Fibroblast of lung (primary cell): Measurements from ENCODE around the gene TM9SF4. TPM values are rescaled to one million over a fixed set of nuclear protein-coding genes. Genes with fewer than 3 reads are reported as not detected.

ENCODE experiments used
- DNase-seq, 2 donors: peaks; one replicate each; pipeline versions ENCODE4 v3.0.0 to v3.0.0-alpha.2; 2010; ENCODE audit warnings: low read depth in 2 of 2
- H2AFZ ChIP-seq: 2 replicates; pipeline ENCODE4 v1.5.1; 2012; ENCODE audit warnings: low read length, control low read depth, inconsistent platforms
- H3K27ac ChIP-seq: 2 replicates; pipeline ENCODE4 v1.5.1; 2011; ENCODE audit warnings: low read length, control low read depth; ENCODE audit not compliant: insufficient read depth
- H3K27me3 ChIP-seq: 2 replicates; pipeline ENCODE4 v1.5.1; 2011; ENCODE audit warnings: mild to moderate bottlenecking, low read length; ENCODE audit not compliant: control insufficient read depth, insufficient read depth
- H3K36me3 ChIP-seq: 2 replicates; pipeline ENCODE4 v1.5.1; 2011; ENCODE audit warnings: low read length; ENCODE audit not compliant: control insufficient read depth, insufficient read depth
- H3K4me1 ChIP-seq: 2 replicates; pipeline ENCODE4 v1.5.1; 2011; ENCODE audit warnings: low read length; ENCODE audit not compliant: control insufficient read depth, insufficient read depth; ENCODE audit errors: extremely low read depth
- H3K4me2 ChIP-seq: 2 replicates; pipeline ENCODE4 v1.5.1; 2011; ENCODE audit warnings: low read length, control low read depth; ENCODE audit not compliant: insufficient read depth; ENCODE audit errors: extremely low read depth
- H3K4me3 ChIP-seq, 4 experiments: fragments of 200-600 bp in 1 of 4; sonication (generic) in 1 of 4; replicated peaks in 1 of 4; 2 replicates each; pipeline ENCODE4 v1.5.1; 2011 to 2016; ENCODE audit warnings: low read length in 4 of 4, low read depth in 3 of 4, mild to moderate bottlenecking in 3 of 4, control low read depth in 2 of 4, inconsistent platforms in 1 of 4, mixed read lengths in 1 of 4; ENCODE audit not compliant: insufficient read depth in 1 of 4; ENCODE audit errors: control extremely low read depth in 1 of 4
- H3K79me2 ChIP-seq: 2 replicates; pipeline ENCODE4 v1.5.1; 2012; ENCODE audit warnings: mild to moderate bottlenecking, low read length, inconsistent platforms; ENCODE audit not compliant: control insufficient read depth, insufficient read depth
- H3K9ac ChIP-seq: 2 replicates; pipeline ENCODE4 v1.5.1; 2011; ENCODE audit warnings: mild to moderate bottlenecking, low read length, control low read depth; ENCODE audit not compliant: insufficient read depth
- H3K9me3 ChIP-seq: 2 replicates; pipeline ENCODE4 v1.5.1; 2012; ENCODE audit warnings: low read depth, low read length; ENCODE audit not compliant: control insufficient read depth, insufficient read depth
- H4K20me1 ChIP-seq: 2 replicates; pipeline ENCODE4 v1.5.1; 2011; ENCODE audit warnings: low read length; ENCODE audit not compliant: control insufficient read depth, insufficient read depth; ENCODE audit errors: extremely low read depth
- EZH2 ChIP-seq: IDR thresholded peaks from 2 replicates; pipeline ENCODE4 v1.5.1; 2012; ENCODE audit warnings: low read length, control low read depth, mild to moderate bottlenecking; ENCODE audit errors: missing control alignments
- polyA plus RNA-seq, 2 donors: library from polyadenylated mRNA; depleted of rRNA in 1 of 2; stranded (reverse) in 1 of 2; unstranded in 1 of 2; fragments of >200 nt; gene quantifications; 2 replicates each; pipeline ENCODE4 v1.2.1, GENCODE V29; 2011 to 2012; ENCODE audit warnings: missing spikeins in 1 of 2
- total RNA-seq: library from RNA; depleted of rRNA; stranded (reverse); fragments of >200 nt; gene quantifications from 2 replicates; pipeline ENCODE4 v1.2.1, GENCODE V29; 2014
- TF ChIP-seq, protein P1 (sequence below), 2 donors: IDR thresholded peaks in 1 of 2; conservative IDR thresholded peaks in 1 of 2; 1 replicate in 1 of 2; 2 replicates in 1 of 2; pipeline ENCODE4 v1.5.1; 2011 to 2012; ENCODE audit warnings: low read length in 2 of 2, control low read depth in 1 of 2, inconsistent platforms in 1 of 2, low read depth in 1 of 2, mild to moderate bottlenecking in 1 of 2

TM9SF4 gene
- total and polyA plus RNA-seq, 2 donors (not counting 1 experiment from before 2014, with no cell fraction given), result 33.5 to 71.3 TPM

DNA sequence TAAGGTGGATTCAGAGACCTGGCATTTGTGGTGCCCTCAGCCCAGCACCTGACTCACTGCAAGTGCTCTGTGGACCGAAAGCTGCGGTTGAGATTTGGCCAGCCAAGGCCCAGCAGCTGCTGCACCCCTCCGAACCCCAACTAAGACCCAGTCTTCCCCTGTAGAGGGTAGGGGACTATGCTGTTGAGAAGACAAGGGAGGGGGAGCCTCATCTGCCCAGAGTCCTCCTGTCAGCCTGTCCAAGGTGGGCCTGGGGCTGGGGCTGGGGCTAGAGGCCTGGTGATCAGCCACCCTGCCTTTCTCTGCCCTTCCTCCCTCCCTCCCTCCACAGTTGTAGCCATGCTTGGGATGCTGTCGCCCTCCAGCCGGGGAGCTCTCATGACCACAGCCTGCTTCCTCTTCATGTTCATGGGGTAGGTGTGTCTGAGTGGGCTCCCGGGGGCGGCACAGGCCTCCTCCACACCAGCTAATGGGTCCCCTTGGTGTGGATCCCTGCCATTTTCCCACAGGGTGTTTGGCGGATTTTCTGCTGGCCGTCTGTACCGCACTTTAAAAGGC lies 40.9 kb downstream of the TM9SF4 start:
- no peak overlapping the region for H3K4me3 ChIP-seq
- H3K4me1 ChIP-seq, result peaks cover 4% of the 10 kb centered on the region
- H3K4me2 ChIP-seq, result no peak overlapping the region
- no peaks in the 10 kb centered on the region for H3K9me3 ChIP-seq
- TF ChIP-seq EZH2, result no peak
- TF ChIP-seq, protein P1, sequence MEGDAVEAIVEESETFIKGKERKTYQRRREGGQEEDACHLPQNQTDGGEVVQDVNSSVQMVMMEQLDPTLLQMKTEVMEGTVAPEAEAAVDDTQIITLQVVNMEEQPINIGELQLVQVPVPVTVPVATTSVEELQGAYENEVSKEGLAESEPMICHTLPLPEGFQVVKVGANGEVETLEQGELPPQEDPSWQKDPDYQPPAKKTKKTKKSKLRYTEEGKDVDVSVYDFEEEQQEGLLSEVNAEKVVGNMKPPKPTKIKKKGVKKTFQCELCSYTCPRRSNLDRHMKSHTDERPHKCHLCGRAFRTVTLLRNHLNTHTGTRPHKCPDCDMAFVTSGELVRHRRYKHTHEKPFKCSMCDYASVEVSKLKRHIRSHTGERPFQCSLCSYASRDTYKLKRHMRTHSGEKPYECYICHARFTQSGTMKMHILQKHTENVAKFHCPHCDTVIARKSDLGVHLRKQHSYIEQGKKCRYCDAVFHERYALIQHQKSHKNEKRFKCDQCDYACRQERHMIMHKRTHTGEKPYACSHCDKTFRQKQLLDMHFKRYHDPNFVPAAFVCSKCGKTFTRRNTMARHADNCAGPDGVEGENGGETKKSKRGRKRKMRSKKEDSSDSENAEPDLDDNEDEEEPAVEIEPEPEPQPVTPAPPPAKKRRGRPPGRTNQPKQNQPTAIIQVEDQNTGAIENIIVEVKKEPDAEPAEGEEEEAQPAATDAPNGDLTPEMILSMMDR (conservative IDR thresholded peaks at IDR 0.05 in 1 of 2, IDR thresholded peaks at IDR 0.05 in 1 of 2; ENCODE audit: low read depth in 1 of 2, low read length in 2 of 2), result no peak
- no peak overlapping the region for H3K9ac ChIP-seq
- peaks cover 10% of the 10 kb centered on the region for H3K36me3 ChIP-seq
- H2AFZ ChIP-seq, result no peak overlapping the region
- no peaks in the 10 kb centered on the region for H4K20me1 ChIP-seq
- DNase-seq, result no peak
- H3K79me2 ChIP-seq, result no peaks in the 10 kb centered on the region
- H3K27me3 ChIP-seq, result no peaks in the 10 kb centered on the region
- H3K27ac ChIP-seq, result no peak overlapping the region

- no peak for DNase-seq
- Histone ChIP-seq H3K9ac (no peak overlapping the region), H3K4me1 (peaks cover 5% of the 10 kb centered on the region), H3K4me3 (no peak overlapping the region), H3K27me3 (no peaks in the 10 kb centered on the region), H4K20me1 (no peaks in the 10 kb centered on the region), H3K9me3 (no peaks in the 10 kb centered on the region), H2AFZ (no peak overlapping the region), H3K79me2 (no peaks in the 10 kb centered on the region), H3K4me2 (no peak overlapping the region), H3K27ac (no peak overlapping the region), H3K36me3 (peaks cover 11% of the 10 kb centered on the region)
- no peak for TF ChIP-seq EZH2
- TF ChIP-seq, protein P1 (conservative IDR thresholded peaks at IDR 0.05 in 1 of 2, IDR thresholded peaks at IDR 0.05 in 1 of 2; ENCODE audit: low read depth in 1 of 2, low read length in 2 of 2), result no peak
Measured at GRCh38 chr20:32152421-32153155, 43.1 kb downstream of the TM9SF4 start.

- no peak overlapping the region for H2AFZ ChIP-seq
- no peak overlapping the region for H3K27ac ChIP-seq
- no peaks in the 10 kb centered on the region for H4K20me1 ChIP-seq
- DNase-seq, result no peak
- no peak overlapping the region for H3K9ac ChIP-seq
- no peak overlapping the region for H3K4me2 ChIP-seq
- TF ChIP-seq, protein P1 (conservative IDR thresholded peaks at IDR 0.05 in 1 of 2, IDR thresholded peaks at IDR 0.05 in 1 of 2; ENCODE audit: low read depth in 1 of 2, low read length in 2 of 2), result no peak
- no peak for TF ChIP-seq EZH2
- no peak overlapping the region for H3K4me3 ChIP-seq
- H3K79me2 ChIP-seq, result no peaks in the 10 kb centered on the region
- H3K27me3 ChIP-seq, result no peaks in the 10 kb centered on the region
- peaks cover 5% of the 10 kb centered on the region for H3K4me1 ChIP-seq
- peaks cover 17% of the 10 kb centered on the region for H3K36me3 ChIP-seq
- H3K9me3 ChIP-seq, result no peaks in the 10 kb centered on the region
Measured at GRCh38 chr20:32153156-32153665, 43.7 kb downstream of the TM9SF4 start.
